ENCODE data around the gene JAKMIP1. TPM values are rescaled to one million over a fixed set of nuclear protein-coding genes. Genes with fewer than 3 reads are reported as not detected.

Gene JAKMIP1
- total RNA-seq, 1 donor from 2014 or later = 15.5 TPM

DNA sequence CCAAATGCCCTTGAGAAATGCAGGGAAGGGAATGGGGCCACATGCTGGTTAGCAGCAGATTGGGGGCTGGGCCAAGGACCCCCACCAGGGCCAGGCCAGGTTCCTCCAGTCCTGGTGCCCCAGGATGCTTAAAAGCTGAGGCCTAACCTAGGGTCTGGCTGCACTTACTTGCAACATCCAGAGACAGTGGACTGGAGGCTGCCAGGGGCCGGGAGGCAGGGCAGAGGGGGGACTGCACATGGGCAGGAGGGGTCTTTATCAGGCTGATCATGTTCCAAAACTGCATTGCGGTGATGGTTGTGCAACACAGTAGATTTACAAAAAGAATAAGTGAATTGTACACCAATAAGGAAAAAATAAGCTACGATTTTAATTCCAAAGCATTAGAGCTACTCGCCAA lies 145.3 kb downstream of the JAKMIP1 start:
- Mint-ChIP-seq H3K9me3 (peaks cover 14% of the 10 kb centered on the region), H3K4me3 (no peak overlapping the region), H3K27ac (no peak overlapping the region), H3K36me3 (ENCODE audit: low read depth) (peaks cover 31% of the 10 kb centered on the region), H3K4me1 (ENCODE audit: low read depth) (no peaks in the 10 kb centered on the region), H3K27me3 (ENCODE audit: insufficient read depth) (peaks cover 1% of the 10 kb centered on the region)
- no peak for DNase-seq (ENCODE audit: low spot score)
- intact Hi-C loops (cut with micrococcal nuclease) = no loop called here

DNA sequence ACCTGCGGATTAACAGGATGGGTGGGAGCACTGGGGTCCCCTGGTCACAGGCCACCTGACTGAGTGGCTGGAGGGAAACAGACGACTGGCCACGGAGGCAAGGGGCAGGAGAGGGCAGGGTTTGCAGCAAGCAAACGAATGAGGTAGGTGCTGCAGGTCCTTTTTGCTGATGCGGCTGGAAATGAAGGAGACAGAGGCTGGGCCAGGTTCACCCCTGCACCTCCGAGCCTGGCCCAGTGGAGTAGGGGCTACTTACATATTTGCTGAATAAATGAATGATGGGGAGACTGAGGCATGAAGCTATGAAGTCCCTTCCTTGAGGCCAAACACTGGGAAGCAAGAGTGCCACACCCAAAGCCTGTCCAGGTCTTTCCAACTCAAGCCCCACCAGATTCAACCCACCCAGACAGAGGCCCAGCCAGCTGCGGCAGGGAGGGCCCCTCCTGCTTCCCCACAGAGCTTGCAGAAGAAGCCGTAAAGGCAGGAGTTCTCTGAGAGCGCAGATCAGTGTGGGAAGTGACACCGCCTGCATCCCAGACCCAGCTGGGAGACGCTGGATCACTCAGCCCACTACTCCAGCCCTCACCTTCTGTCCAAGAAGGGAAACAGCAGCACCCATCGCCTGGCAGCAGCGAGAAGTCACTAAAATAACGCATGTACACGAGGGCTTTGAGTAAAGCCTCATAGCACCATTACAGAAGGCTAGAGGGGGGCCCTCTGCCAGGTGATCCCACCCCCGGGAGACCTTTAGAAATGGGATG lies 146.0 kb downstream of the JAKMIP1 start:
- peaks cover 25% of the 10 kb centered on the region for H3K36me3 Mint-ChIP-seq (ENCODE audit: low read depth)
- H3K4me1 Mint-ChIP-seq (ENCODE audit: low read depth) = no peaks in the 10 kb centered on the region
- peaks cover 13% of the 10 kb centered on the region for H3K9me3 Mint-ChIP-seq
- peaks cover 1% of the 10 kb centered on the region for H3K27me3 Mint-ChIP-seq (ENCODE audit: insufficient read depth)
- no peak for DNase-seq (ENCODE audit: low spot score)
- intact Hi-C loops (cut with micrococcal nuclease) = no loop called here
- no peak overlapping the region for H3K4me3 Mint-ChIP-seq
- H3K27ac Mint-ChIP-seq = no peak overlapping the region

- H3K36me3 Mint-ChIP-seq (ENCODE audit: low read depth) = peaks cover 13% of the 10 kb centered on the region
- no peak for DNase-seq (ENCODE audit: low spot score)
- H3K27me3 Mint-ChIP-seq (ENCODE audit: insufficient read depth) = peaks cover 1% of the 10 kb centered on the region
- intact Hi-C loops (cut with micrococcal nuclease) = no loop called here
- no peaks in the 10 kb centered on the region for H3K9me3 Mint-ChIP-seq
- no peak overlapping the region for H3K4me3 Mint-ChIP-seq
- no peaks in the 10 kb centered on the region for H3K4me1 Mint-ChIP-seq (ENCODE audit: low read depth)
- H3K27ac Mint-ChIP-seq = no peak overlapping the region
These were observed 147.7 kb downstream of the JAKMIP1 start for GRCh38 chr4:6052679-6053078.

DNA sequence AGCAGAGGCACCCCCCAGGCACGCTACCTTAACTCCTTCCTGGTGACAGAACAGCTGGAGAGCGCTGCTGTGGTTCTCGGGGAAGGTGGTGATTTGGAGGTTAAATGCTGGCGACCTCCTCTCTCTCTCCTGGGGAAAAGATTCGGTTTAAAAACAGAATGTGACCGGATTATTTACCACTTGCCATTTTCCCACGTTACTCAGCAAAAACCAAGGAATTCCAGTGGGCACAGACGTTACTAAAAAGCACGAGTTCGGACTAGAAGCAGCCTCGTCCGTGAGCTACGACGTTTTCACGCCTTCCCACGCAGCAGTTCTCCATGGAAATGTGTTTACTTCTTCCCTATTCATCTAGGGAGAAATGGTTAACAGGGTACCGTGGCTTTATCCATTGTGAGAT lies 149.8 kb downstream of the JAKMIP1 start:
- peaks cover 1% of the 10 kb centered on the region for H3K27me3 Mint-ChIP-seq (ENCODE audit: insufficient read depth)
- H3K9me3 Mint-ChIP-seq = no peaks in the 10 kb centered on the region
- no peak overlapping the region for H3K27ac Mint-ChIP-seq
- no peaks in the 10 kb centered on the region for H3K4me1 Mint-ChIP-seq (ENCODE audit: low read depth)
- no peak for DNase-seq (ENCODE audit: low spot score)
- no peak overlapping the region for H3K4me3 Mint-ChIP-seq
- peaks cover 8% of the 10 kb centered on the region for H3K36me3 Mint-ChIP-seq (ENCODE audit: low read depth)
- intact Hi-C loops (cut with micrococcal nuclease) = no loop called here

DNA sequence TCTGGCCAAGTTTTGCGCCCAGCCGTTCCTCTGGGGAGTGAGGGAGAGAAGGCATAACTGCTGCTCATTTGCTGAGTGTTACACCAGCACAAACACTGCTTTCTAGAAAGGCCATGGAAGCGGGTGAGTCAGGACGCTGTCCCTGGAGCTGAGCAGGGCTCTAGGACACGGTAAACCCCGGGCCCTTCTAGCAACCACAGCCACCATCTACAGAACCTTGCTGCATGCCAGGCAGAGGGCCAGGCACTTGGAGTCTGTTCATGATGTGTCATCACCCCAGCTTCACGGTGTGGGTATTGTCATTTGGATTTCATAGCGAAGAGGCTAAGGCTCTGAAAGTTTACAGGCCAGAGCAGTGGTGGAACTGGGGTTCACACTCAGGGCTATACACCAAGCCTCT lies 150.4 kb downstream of the JAKMIP1 start:
- no peaks in the 10 kb centered on the region for H3K4me1 Mint-ChIP-seq (ENCODE audit: low read depth)
- intact Hi-C loops (cut with micrococcal nuclease) = no loop called here
- peaks cover 8% of the 10 kb centered on the region for H3K36me3 Mint-ChIP-seq (ENCODE audit: low read depth)
- no peaks in the 10 kb centered on the region for H3K9me3 Mint-ChIP-seq
- H3K27ac Mint-ChIP-seq = no peak overlapping the region
- no peak overlapping the region for H3K4me3 Mint-ChIP-seq
- H3K27me3 Mint-ChIP-seq (ENCODE audit: insufficient read depth) = peaks cover 1% of the 10 kb centered on the region
- DNase-seq (ENCODE audit: low spot score) = no peak

GRCh38 chr4:6049278-6049677 lies 151.1 kb downstream of the JAKMIP1 start:
- H3K27me3 Mint-ChIP-seq (ENCODE audit: insufficient read depth) = peaks cover 1% of the 10 kb centered on the region
- H3K4me3 Mint-ChIP-seq = no peak overlapping the region
- H3K36me3 Mint-ChIP-seq (ENCODE audit: low read depth) = peaks cover 8% of the 10 kb centered on the region
- H3K4me1 Mint-ChIP-seq (ENCODE audit: low read depth) = peaks cover 4% of the 10 kb centered on the region
- no peak overlapping the region for H3K27ac Mint-ChIP-seq
- H3K9me3 Mint-ChIP-seq = no peaks in the 10 kb centered on the region
- intact Hi-C loops (cut with micrococcal nuclease) = no loop called here
- no peak for DNase-seq (ENCODE audit: low spot score)

- Mint-ChIP-seq H3K9me3 (no peaks in the 10 kb centered on the region), H3K4me3 (no peak overlapping the region), H3K27me3 (ENCODE audit: insufficient read depth) (peaks cover 1% of the 10 kb centered on the region), H3K36me3 (ENCODE audit: low read depth) (peaks cover 6% of the 10 kb centered on the region), H3K4me1 (ENCODE audit: low read depth) (peaks cover 11% of the 10 kb centered on the region), H3K27ac (no peak overlapping the region)
- intact Hi-C loops (cut with micrococcal nuclease) = no loop called here
- DNase-seq (ENCODE audit: low spot score) = no peak
These were observed 151.8 kb downstream of the JAKMIP1 start for GRCh38 chr4:6048537-6048936.

DNA sequence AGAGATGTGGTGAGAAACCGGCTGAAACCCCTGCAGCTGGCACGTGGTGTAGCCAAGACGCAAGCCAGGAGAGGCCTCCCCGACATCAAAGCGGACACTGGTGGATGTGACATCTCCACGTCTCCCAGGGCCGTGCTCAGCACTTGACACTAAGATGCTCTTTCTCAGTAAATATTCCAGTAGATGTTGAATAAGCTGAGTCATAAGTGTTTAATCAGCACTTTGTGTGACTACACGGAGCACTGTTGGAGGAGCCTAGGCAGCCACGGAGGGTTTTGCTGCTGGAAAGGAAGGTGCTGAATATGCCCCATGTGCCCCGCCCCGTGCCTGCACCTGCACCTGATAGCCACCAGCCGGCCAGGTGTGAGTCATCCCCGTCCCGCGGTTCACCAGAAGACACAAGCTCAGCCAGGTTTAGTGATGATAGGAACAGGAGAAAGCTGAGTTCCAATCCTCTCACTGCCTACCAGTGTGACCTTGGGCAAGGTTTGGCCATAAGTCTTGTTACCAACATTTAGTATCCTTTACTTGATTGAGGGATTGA lies 153.1 kb downstream of the JAKMIP1 start:
- H3K27me3 Mint-ChIP-seq (ENCODE audit: insufficient read depth) = peaks cover 1% of the 10 kb centered on the region
- H3K27ac Mint-ChIP-seq = no peak overlapping the region
- no peak overlapping the region for H3K4me3 Mint-ChIP-seq
- peaks cover 17% of the 10 kb centered on the region for H3K4me1 Mint-ChIP-seq (ENCODE audit: low read depth)
- no peak for DNase-seq (ENCODE audit: low spot score)
- peaks cover 4% of the 10 kb centered on the region for H3K36me3 Mint-ChIP-seq (ENCODE audit: low read depth)
- H3K9me3 Mint-ChIP-seq = no peaks in the 10 kb centered on the region
- intact Hi-C loops (cut with micrococcal nuclease) = no loop called here

- intact Hi-C loops (cut with micrococcal nuclease) = no loop called here
- Mint-ChIP-seq H3K9me3 (no peaks in the 10 kb centered on the region), H3K4me3 (no peak overlapping the region), H3K27ac (no peak overlapping the region), H3K4me1 (ENCODE audit: low read depth) (peaks cover 23% of the 10 kb centered on the region), H3K36me3 (ENCODE audit: low read depth) (peaks cover 3% of the 10 kb centered on the region), H3K27me3 (ENCODE audit: insufficient read depth) (peaks cover 1% of the 10 kb centered on the region)
- no peak for DNase-seq (ENCODE audit: low spot score)
These were observed 153.7 kb downstream of the JAKMIP1 start for GRCh38 chr4:6046526-6047129.

DNA sequence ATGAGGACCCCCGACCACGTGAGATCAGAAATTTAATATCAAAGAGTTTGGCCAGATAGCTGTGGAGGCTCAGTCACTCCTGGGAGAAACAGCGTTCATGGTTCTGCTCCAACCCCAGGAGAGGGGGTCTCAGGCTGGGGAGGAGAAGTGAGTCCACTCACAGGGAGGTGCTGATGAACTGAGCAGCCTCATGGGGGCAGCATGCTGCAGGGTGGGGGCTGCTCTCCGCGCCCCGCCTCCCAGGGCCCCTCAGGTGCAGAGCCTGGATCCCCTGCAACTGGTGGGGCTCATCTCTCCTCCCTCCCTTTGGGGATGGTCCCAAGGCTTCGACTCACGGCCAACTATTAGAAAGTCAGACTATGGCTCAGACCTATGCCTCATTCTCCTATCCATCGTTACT lies 155.5 kb downstream of the JAKMIP1 start:
- Mint-ChIP-seq H3K4me3 (no peak overlapping the region), H3K9me3 (no peaks in the 10 kb centered on the region), H3K27me3 (ENCODE audit: insufficient read depth) (no peaks in the 10 kb centered on the region), H3K27ac (no peak overlapping the region), H3K4me1 (ENCODE audit: low read depth) (peaks cover 30% of the 10 kb centered on the region), H3K36me3 (ENCODE audit: low read depth) (no peaks in the 10 kb centered on the region)
- intact Hi-C loops (cut with micrococcal nuclease) = no loop called here
- no peak for DNase-seq (ENCODE audit: low spot score)

DNA sequence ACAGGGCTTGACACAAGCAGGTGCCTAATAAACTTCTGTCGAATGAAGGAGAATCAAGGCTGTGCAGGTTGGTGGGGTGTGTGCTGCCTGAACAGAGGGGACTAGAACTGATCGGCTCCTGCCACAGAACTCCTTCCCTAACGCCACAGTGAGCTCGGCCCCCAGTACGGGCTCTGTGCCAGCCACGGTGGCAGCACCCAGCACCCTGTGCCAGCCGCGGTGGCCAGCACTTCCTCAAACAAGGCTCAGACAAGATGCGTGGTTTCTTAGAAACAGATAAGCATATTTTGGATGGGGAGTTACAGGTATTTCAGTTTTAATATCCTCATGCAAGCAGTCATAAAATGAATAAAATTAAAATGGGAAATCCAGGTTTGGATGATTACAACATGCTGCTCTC lies 156.1 kb downstream of the JAKMIP1 start:
- no peak for DNase-seq (ENCODE audit: low spot score)
- no peaks in the 10 kb centered on the region for H3K27me3 Mint-ChIP-seq (ENCODE audit: insufficient read depth)
- no peak overlapping the region for H3K4me3 Mint-ChIP-seq
- no peaks in the 10 kb centered on the region for H3K9me3 Mint-ChIP-seq
- peaks cover 30% of the 10 kb centered on the region for H3K4me1 Mint-ChIP-seq (ENCODE audit: low read depth)
- no peaks in the 10 kb centered on the region for H3K36me3 Mint-ChIP-seq (ENCODE audit: low read depth)
- intact Hi-C loops (cut with micrococcal nuclease) = no loop called here
- no peak overlapping the region for H3K27ac Mint-ChIP-seq

- H3K9me3 Mint-ChIP-seq = no peaks in the 10 kb centered on the region
- H3K36me3 Mint-ChIP-seq (ENCODE audit: low read depth) = no peaks in the 10 kb centered on the region
- no peak overlapping the region for H3K27ac Mint-ChIP-seq
- no peak overlapping the region for H3K4me3 Mint-ChIP-seq
- H3K27me3 Mint-ChIP-seq (ENCODE audit: insufficient read depth) = no peaks in the 10 kb centered on the region
- no peak for DNase-seq (ENCODE audit: low spot score)
- intact Hi-C loops (cut with micrococcal nuclease) = no loop called here
- peaks cover 30% of the 10 kb centered on the region for H3K4me1 Mint-ChIP-seq (ENCODE audit: low read depth)
These were observed 156.5 kb downstream of the JAKMIP1 start for GRCh38 chr4:6043843-6044242.

DNA sequence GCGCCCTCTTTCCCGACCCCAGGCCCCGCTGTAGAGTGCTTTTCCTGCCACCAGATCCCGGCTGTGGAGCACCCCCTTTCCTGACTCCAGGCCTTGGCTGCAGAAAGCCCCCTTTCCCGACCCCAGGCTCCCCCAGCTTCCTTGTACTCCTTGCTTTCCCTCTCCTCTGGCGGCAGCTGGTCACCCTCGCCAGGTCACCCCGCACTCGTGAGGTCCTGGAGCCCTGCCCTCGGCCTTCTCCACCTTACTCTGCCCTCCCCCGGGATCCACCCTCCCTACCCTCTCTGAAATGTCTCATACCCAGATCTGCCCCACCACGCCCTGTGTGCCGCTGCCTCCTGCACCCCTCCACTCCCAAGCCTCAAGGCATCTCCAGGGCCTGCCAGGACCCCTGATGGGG lies 157.2 kb downstream of the JAKMIP1 start:
- Mint-ChIP-seq H3K9me3 (no peaks in the 10 kb centered on the region), H3K27ac (no peak overlapping the region)
- intact Hi-C loops (cut with micrococcal nuclease) = no loop called here

More for the DNA sequence above, 157.2 kb downstream of the JAKMIP1 start:
- Mint-ChIP-seq H3K4me1 (ENCODE audit: low read depth) (peaks cover 30% of the 10 kb centered on the region), H3K4me3 (no peak overlapping the region), H3K36me3 (ENCODE audit: low read depth) (no peaks in the 10 kb centered on the region), H3K27me3 (ENCODE audit: insufficient read depth) (no peaks in the 10 kb centered on the region)
- no peak for DNase-seq (ENCODE audit: low spot score)
